OCI-LY7 (cell line): ENCODE data around the gene SYCP1. TPM values are rescaled to one million over a fixed set of nuclear protein-coding genes. Genes with fewer than 3 reads are reported as not detected.

ENCODE experiments used
- BruUV-seq: library from RNA; stranded (reverse); fragments of 400-500 nt; replicated peaks from 2 replicates; lab custom pipeline; 2021; lab: Mats Ljungman, UMichigan
- CTCF ChIA-PET: fragments of 300-600 bp; sonication (Branson Sonifier 250); formaldehyde crosslinking; loops from one replicate; lab custom pipeline; 2022; ENCODE audit warnings: antibody characterized with exemption; ENCODE audit not compliant: unreplicated experiment; lab: Charles Lee
- POLR2A ChIA-PET: fragments of 300-600 bp; sonication (Branson Sonifier 250); formaldehyde crosslinking; loops from one replicate; lab custom pipeline; 2022; ENCODE audit warnings: antibody characterized with exemption; lab: Charles Lee
- DNase-seq: peaks from one replicate; pipeline ENCODE4 v3.0.0-alpha.2; 2015; ENCODE audit warnings: low spot score
- H2AFZ ChIP-seq: fragments of 200-600 bp; sonication (generic), shearing (Covaris generic); 2 replicates; pipeline ENCODE4 v1.6.1; 2014; ENCODE audit warnings: mild to moderate bottlenecking, antibody characterized with exemption, low read length, moderate library complexity
- H3K27ac ChIP-seq: fragments of 200-600 bp; sonication (generic); 2 replicates; pipeline ENCODE4 v1.5.1; 2014; ENCODE audit warnings: mixed run types, low read depth, mild to moderate bottlenecking, moderate library complexity, low read length, inconsistent platforms; ENCODE audit not compliant: poor library complexity, severe bottlenecking
- H3K36me3 ChIP-seq: fragments of 200-600 bp; sonication (generic); 2 replicates; pipeline ENCODE4 v1.6.1; 2014; ENCODE audit warnings: mild to moderate bottlenecking, antibody characterized with exemption, low read length, moderate library complexity, mixed read lengths; ENCODE audit not compliant: insufficient read depth
- H3K4me1 ChIP-seq: fragments of 200-600 bp; sonication (generic); 2 replicates; pipeline ENCODE4 v1.5.1; 2014; ENCODE audit warnings: mild to moderate bottlenecking, low read length; ENCODE audit not compliant: insufficient read depth, poor library complexity, severe bottlenecking
- H3K4me2 ChIP-seq: fragments of 200-600 bp; sonication (generic); 2 replicates; pipeline ENCODE4 v1.6.1; 2014; ENCODE audit warnings: mild to moderate bottlenecking, low read length
- H3K4me3 ChIP-seq: fragments of 200-600 bp; sonication (generic); 2 replicates; pipeline ENCODE4 v1.5.1; 2014; ENCODE audit warnings: mild to moderate bottlenecking, low read depth, low read length; ENCODE audit not compliant: poor library complexity, severe bottlenecking
- H3K79me2 ChIP-seq: fragments of 200-600 bp; sonication (generic); 2 replicates; pipeline ENCODE4 v1.6.1; 2016; ENCODE audit warnings: low read depth, mild to moderate bottlenecking, low read length, moderate library complexity, mixed read lengths; ENCODE audit not compliant: insufficient read depth
- H3K9me2 ChIP-seq: fragments of 200-600 bp; sonication (generic); 2 replicates; pipeline ENCODE4 v1.6.1; 2016; ENCODE audit warnings: mild to moderate bottlenecking, low read length, mixed read lengths; ENCODE audit not compliant: insufficient read depth
- H3K9me3 ChIP-seq: fragments of 200-600 bp; sonication (generic); 2 replicates; pipeline ENCODE4 v1.6.1; 2014; ENCODE audit warnings: mild to moderate bottlenecking, mixed run types, low read length, mixed read lengths
- H4K20me1 ChIP-seq: fragments of 200-600 bp; sonication (generic); 2 replicates; pipeline ENCODE4 v1.6.1; 2014; ENCODE audit warnings: mild to moderate bottlenecking, antibody characterized with exemption, low read length, moderate library complexity, mixed read lengths; ENCODE audit not compliant: insufficient read depth
- CTCF ChIP-seq: fragments of 200-600 bp; sonication (generic); conservative IDR thresholded peaks from 2 replicates; pipeline ENCODE4 v1.5.1; 2014; ENCODE audit warnings: mild to moderate bottlenecking, antibody characterized with exemption, low read length, moderate library complexity, mixed read lengths
- EZH2phosphoT487 ChIP-seq: fragments of 200-600 bp; sonication (generic); IDR thresholded peaks from 2 replicates; pipeline ENCODE4 v1.6.1; 2018; ENCODE audit warnings: low read depth, borderline replicate concordance, mild to moderate bottlenecking, mixed run types, antibody characterized with exemption, low read length, moderate library complexity, mixed read lengths
- intact Hi-C: fragments of 100-400 bp; cut with micrococcal nuclease; formaldehyde crosslinking; loops from one replicate; pipeline ENCODE4 v1.10.0; 2022; ENCODE audit not compliant: unreplicated experiment
- total RNA-seq, 2 experiments: library from RNA; depleted of rRNA in 1 of 2; stranded (reverse); fragments of >200 nt in 1 of 2; shearing (Covaris generic) in 1 of 2; gene quantifications; 2 replicates each; pipeline ENCODE4 v1.2.3, GENCODE V29; 2014 to 2022

The SYCP1 gene
- total RNA-seq, 2 experiments from 2014 or later = not detected

GRCh38 chr1:115031595-115031994 lies 176.9 kb downstream of the SYCP1 start:
- no peaks in the 10 kb centered on the region for H4K20me1 ChIP-seq
- TF ChIP-seq CTCF (no peak), EZH2phosphoT487 (no peak)
- H3K9me2 ChIP-seq = no peaks in the 10 kb centered on the region
- no peak overlapping the region for H3K27ac ChIP-seq
- H3K79me2 ChIP-seq = no peaks in the 10 kb centered on the region
- intact Hi-C loops = no loop called here
- no peaks in the 10 kb centered on the region for H3K36me3 ChIP-seq
- H3K4me1 ChIP-seq = no peaks in the 10 kb centered on the region
- no peaks in the 10 kb centered on the region for H3K9me3 ChIP-seq
- H3K4me2 ChIP-seq = no peak overlapping the region
- H3K4me3 ChIP-seq = no peak overlapping the region
- BruUV-seq = no TSS peak
- no peak for DNase-seq
- ChIA-PET CTCF (no interaction called here), POLR2A (interaction anchor here (0.6 kb wide), 2 partner anchors 388 to 1520 kb away, joined by 3 to 4 read pairs; no protein-coding TSS in a partner anchor)
- H2AFZ ChIP-seq = no peak overlapping the region

- Histone ChIP-seq H3K9me3 (no peaks in the 10 kb centered on the region), H3K36me3 (no peaks in the 10 kb centered on the region), H3K4me2 (no peak overlapping the region), H2AFZ (no peak overlapping the region), H3K4me1 (no peaks in the 10 kb centered on the region), H3K4me3 (no peak overlapping the region), H3K9me2 (no peaks in the 10 kb centered on the region), H3K79me2 (no peaks in the 10 kb centered on the region), H3K27ac (no peak overlapping the region), H4K20me1 (no peaks in the 10 kb centered on the region)
- intact Hi-C loops = no loop called here
- POLR2A ChIA-PET = no interaction called here
- no peak for DNase-seq
- no TSS peak for BruUV-seq
- TF ChIP-seq CTCF (no peak), EZH2phosphoT487 (no peak)
- CTCF ChIA-PET = no interaction called here
These were observed 181.0 kb downstream of the SYCP1 start for GRCh38 chr1:115035652-115036051.

GRCh38 chr1:115036814-115037507 lies 182.3 kb downstream of the SYCP1 start:
- no peaks in the 10 kb centered on the region for H3K79me2 ChIP-seq
- ChIA-PET CTCF (no interaction called here), POLR2A (interaction anchor here (0.7 kb wide), 1 partner anchor 599 kb away, joined by 3 read pairs; no protein-coding TSS in a partner anchor)
- no peaks in the 10 kb centered on the region for H4K20me1 ChIP-seq
- H3K4me2 ChIP-seq = no peak overlapping the region
- DNase-seq = no peak
- H3K9me2 ChIP-seq = no peaks in the 10 kb centered on the region
- no peak overlapping the region for H3K27ac ChIP-seq
- H2AFZ ChIP-seq = no peak overlapping the region
- BruUV-seq = no TSS peak
- H3K9me3 ChIP-seq = no peaks in the 10 kb centered on the region
- intact Hi-C loops = no loop called here
- no peak overlapping the region for H3K4me3 ChIP-seq
- no peak for TF ChIP-seq EZH2phosphoT487
- TF ChIP-seq CTCF = no peak
- no peaks in the 10 kb centered on the region for H3K4me1 ChIP-seq
- H3K36me3 ChIP-seq = no peaks in the 10 kb centered on the region
